ENCODE results near the gene SEPTIN11.

DNA sequence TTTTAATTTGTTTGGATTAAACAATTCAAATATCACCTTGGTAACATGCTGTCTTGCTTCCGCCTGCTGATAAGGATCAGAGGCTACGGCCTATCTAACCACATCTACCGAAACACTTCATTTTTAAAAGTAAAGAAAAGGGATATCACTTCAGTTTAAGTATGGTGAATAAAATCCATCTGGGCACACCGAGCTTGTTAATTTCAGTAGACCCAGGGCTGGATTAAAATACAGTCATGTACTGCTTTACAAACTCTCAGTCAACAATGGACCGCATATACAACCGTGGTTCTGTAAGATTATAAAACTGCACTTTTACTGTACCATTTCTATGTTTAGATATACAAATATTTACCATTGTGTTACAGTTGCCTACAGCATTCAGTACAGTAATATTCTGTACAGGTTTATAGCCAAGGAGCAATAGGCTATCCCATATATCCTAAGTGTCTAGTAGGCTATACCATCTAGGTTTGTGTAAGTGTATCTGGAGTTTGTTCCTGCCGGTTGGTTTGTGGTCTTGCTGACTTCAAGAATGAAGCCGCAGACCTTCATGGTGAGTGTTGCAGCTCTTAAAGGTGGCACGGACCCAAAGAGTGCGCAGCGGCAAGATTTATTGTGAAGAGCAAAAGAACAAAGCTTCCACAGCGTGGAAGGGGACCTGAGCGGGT, 40.0 kb downstream of the SEPTIN11 start:
- TF ChIP-seq TCF12 (IDR thresholded peaks at IDR 0.05; ENCODE audit: low read depth) = no peak
- no peak for TF ChIP-seq ZBTB7A (IDR thresholded peaks at IDR 0.05; ENCODE audit: low read depth)
- no peak for TF ChIP-seq NFIC (IDR thresholded peaks at IDR 0.05)
- no peak for TF ChIP-seq EP300 (IDR thresholded peaks at IDR 0.05; ENCODE audit: borderline replicate concordance)
- TF ChIP-seq CEBPB (IDR thresholded peaks at IDR 0.05) = no peak
- TF ChIP-seq TAF1 (IDR thresholded peaks at IDR 0.05; ENCODE audit: low read depth) = no peak
- TF ChIP-seq, protein P1, sequence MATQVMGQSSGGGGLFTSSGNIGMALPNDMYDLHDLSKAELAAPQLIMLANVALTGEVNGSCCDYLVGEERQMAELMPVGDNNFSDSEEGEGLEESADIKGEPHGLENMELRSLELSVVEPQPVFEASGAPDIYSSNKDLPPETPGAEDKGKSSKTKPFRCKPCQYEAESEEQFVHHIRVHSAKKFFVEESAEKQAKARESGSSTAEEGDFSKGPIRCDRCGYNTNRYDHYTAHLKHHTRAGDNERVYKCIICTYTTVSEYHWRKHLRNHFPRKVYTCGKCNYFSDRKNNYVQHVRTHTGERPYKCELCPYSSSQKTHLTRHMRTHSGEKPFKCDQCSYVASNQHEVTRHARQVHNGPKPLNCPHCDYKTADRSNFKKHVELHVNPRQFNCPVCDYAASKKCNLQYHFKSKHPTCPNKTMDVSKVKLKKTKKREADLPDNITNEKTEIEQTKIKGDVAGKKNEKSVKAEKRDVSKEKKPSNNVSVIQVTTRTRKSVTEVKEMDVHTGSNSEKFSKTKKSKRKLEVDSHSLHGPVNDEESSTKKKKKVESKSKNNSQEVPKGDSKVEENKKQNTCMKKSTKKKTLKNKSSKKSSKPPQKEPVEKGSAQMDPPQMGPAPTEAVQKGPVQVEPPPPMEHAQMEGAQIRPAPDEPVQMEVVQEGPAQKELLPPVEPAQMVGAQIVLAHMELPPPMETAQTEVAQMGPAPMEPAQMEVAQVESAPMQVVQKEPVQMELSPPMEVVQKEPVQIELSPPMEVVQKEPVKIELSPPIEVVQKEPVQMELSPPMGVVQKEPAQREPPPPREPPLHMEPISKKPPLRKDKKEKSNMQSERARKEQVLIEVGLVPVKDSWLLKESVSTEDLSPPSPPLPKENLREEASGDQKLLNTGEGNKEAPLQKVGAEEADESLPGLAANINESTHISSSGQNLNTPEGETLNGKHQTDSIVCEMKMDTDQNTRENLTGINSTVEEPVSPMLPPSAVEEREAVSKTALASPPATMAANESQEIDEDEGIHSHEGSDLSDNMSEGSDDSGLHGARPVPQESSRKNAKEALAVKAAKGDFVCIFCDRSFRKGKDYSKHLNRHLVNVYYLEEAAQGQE (IDR thresholded peaks at IDR 0.05; ENCODE audit: low read depth) = no peak
- no peak for TF ChIP-seq FOXM1 (IDR thresholded peaks at IDR 0.05; ENCODE audit: borderline replicate concordance, low read depth)
- no peak for TF ChIP-seq RAD21 (IDR thresholded peaks at IDR 0.05; ENCODE audit: low read depth)
- TF ChIP-seq, protein P2, sequence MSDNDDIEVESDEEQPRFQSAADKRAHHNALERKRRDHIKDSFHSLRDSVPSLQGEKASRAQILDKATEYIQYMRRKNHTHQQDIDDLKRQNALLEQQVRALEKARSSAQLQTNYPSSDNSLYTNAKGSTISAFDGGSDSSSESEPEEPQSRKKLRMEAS (IDR thresholded peaks at IDR 0.05) = no peak
